Measurements from ENCODE around the gene GAPT. TPM values are rescaled to one million over a fixed set of nuclear protein-coding genes. Genes with fewer than 3 reads are reported as not detected.

GAPT gene
- total and polyA plus RNA-seq, 4 donors: 0.17 to 2.5 (median 0.94) TPM

DNA sequence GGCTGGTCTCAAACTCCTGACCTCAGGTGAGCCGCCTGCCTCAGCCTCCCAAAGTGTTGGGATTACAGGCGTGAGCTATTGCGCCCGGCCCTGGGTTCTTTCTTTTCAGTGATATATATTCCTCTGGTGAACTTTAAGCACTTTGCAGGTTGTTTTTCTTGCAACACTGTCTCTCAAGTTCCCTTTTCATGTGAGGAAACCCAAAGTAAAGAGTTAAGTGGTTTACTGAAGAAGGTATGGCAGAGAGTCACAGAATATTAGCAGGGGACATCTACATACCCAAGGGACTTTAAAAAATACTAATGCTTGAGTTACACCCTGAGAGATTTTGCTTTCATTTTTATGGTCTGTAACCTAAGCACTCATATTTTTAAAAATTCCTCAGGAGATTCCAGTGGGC, 6.7 kb upstream of the GAPT start (continued):
- TF ChIP-seq CTCF (IDR thresholded peaks at IDR 0.05; ENCODE audit: low read depth, low read length, missing input control) (no peak), GABPA (IDR thresholded peaks at IDR 0.05 in 1 of 2, conservative IDR thresholded peaks at IDR 0.05 in 1 of 2) (no peak), NR2F2 (IDR thresholded peaks at IDR 0.05) (no peak)

DNA sequence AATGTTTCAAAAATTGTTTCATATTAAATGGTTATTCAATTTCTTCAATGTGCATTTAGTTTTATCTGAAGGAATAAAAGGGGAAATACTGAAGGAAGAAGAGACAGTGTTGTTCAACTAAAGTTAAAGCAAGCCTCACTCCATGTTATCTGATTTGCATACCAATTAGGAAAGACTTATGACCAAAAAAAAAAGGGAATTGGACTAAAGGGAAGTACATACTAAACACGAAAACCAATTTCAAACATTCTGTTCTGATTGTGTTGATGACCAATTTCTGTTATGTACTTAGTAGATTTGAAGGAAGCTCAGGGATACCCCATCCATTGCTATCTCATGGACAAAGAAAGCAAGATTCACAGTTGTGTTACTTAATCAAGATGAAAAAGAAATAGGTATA, 4.9 kb upstream of the GAPT start:
- WGBS: 69% methylated on average over 1 of the region's 1 CpG
- Histone ChIP-seq H3K27me3 (ENCODE audit: control insufficient read depth in 4 of 4, insufficient read depth in 4 of 4, low read length in 3 of 4) (no peaks in the 10 kb centered on the region), H3K4me1 (ENCODE audit: control insufficient read depth in 4 of 4, insufficient read depth in 4 of 4, low read length in 3 of 4) (no peaks in the 10 kb centered on the region), H3K36me3 (ENCODE audit: control insufficient read depth in 4 of 4, insufficient read depth in 3 of 4, low read depth in 1 of 4, low read length in 3 of 4) (no peaks in the 10 kb centered on the region), H3K9me3 (ENCODE audit: control insufficient read depth in 4 of 4, low read length in 3 of 4) (no peaks in the 10 kb centered on the region), H3K27ac (ENCODE audit: low read depth in 1 of 2, low read length in 2 of 2) (no peak overlapping the region), H3K4me3 (ENCODE audit: low read depth in 1 of 3, low read length in 3 of 3) (no peak overlapping the region), H3K9ac (ENCODE audit: low read depth in 1 of 2, low read length in 2 of 2) (no peak overlapping the region)
- TF ChIP-seq SP1 (IDR thresholded peaks at IDR 0.05): no peak
- TF ChIP-seq HNF4A (conservative IDR thresholded peaks at IDR 0.05): no peak
- TF ChIP-seq RXRA (IDR thresholded peaks at IDR 0.05): no peak
- TF ChIP-seq CTCF (IDR thresholded peaks at IDR 0.05; ENCODE audit: low read depth, low read length, missing input control): no peak
- TF ChIP-seq FOXA2 (IDR thresholded peaks at IDR 0.05): no peak
- TF ChIP-seq EGR1 (IDR thresholded peaks at IDR 0.05; ENCODE audit: low read depth in 2 of 2): no peak
- TF ChIP-seq, protein P1, sequence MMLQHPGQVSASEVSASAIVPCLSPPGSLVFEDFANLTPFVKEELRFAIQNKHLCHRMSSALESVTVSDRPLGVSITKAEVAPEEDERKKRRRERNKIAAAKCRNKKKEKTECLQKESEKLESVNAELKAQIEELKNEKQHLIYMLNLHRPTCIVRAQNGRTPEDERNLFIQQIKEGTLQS (IDR thresholded peaks at IDR 0.05): no peak
- TF ChIP-seq JUND (IDR thresholded peaks at IDR 0.05): no peak
- TF ChIP-seq REST (IDR thresholded peaks at IDR 0.05): no peak
- no peak for TF ChIP-seq NR2F2 (IDR thresholded peaks at IDR 0.05)
- no peak for TF ChIP-seq YY1 (IDR thresholded peaks at IDR 0.05)
- DNase-seq (ENCODE audit: low spot score): no peak
